ENCODE results near the gene ASB1.

- TF ChIP-seq CTCF (IDR thresholded peaks at IDR 0.05) (no peak), POLR2A (IDR thresholded peaks at IDR 0.05) (no peak)
Observed at GRCh38 chr2:238478216-238478615, 51.5 kb downstream of the ASB1 start.
